Activated CD4-positive, alpha-beta T cell treated with anti-CD3 and anti-CD28 coated beads, Interleukin-2, amount 50 U/mL, for 48 hours (primary cell): ENCODE data around the gene LRFN2.

ENCODE experiments used
- DNase-seq, 2 experiments: peaks; one replicate each; pipeline ENCODE4 v3.0.0-alpha.2; 2020

Gene LRFN2

GRCh38 chr6:40359808-40360207, 227.4 kb downstream of the LRFN2 start:
- no peak for DNase-seq

GRCh38 chr6:40358473-40359460, 228.4 kb downstream of the LRFN2 start:
- no peak for DNase-seq

- peak in 1 of 2 experiments; percentile 11 for DNase-seq
Observed at GRCh38 chr6:40356242-40356910, 230.8 kb downstream of the LRFN2 start.

DNA sequence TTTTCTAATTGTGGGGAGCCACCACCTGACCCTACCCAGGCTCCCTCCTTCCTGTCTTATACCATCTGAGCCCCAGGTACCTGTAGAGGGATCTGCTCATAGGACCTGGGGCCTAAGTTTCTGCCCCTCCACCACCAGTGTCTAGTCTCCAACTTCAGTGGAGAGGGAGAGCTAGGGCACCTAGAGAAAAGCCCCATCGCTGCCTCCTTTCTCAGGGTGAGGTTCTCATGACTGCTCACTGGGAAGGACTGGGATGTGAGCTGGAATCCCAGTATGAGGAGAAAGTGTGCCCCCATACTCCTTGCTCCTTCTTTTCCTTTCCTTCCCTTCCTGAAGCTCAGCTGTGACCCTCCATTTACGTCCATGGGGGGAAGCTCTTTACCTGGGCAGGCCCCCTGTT, 231.6 kb downstream of the LRFN2 start:
- DNase-seq = no peak

- DNase-seq = no peak
Observed at GRCh38 chr6:40355066-40355465, 232.1 kb downstream of the LRFN2 start.

DNA sequence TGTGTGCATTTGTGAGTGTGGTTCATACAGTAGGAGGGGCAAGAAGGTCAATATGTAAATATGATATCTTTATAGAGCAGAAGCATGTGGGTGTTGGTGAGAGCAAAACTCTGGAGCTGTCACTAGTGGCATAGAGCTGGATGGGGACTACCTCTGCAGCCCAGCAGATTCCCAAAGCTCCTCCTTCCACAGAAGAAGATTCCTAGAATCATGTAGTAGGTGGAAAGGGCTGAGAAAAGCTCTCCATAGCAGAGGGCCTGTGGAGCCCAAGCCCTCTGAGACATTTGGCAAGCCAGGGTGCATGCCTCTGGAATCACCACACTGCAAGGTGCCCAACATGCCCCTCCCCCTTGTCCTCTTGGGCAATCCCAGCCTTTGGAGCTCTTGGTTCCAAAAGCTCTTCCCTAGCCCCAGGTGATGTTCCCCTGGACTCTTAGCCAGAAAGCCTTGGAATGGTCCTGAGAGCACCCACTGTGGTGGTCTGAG, 233.2 kb downstream of the LRFN2 start:
- DNase-seq = no peak

GRCh38 chr6:40353197-40353966, 233.8 kb downstream of the LRFN2 start:
- DNase-seq = no peak

DNA sequence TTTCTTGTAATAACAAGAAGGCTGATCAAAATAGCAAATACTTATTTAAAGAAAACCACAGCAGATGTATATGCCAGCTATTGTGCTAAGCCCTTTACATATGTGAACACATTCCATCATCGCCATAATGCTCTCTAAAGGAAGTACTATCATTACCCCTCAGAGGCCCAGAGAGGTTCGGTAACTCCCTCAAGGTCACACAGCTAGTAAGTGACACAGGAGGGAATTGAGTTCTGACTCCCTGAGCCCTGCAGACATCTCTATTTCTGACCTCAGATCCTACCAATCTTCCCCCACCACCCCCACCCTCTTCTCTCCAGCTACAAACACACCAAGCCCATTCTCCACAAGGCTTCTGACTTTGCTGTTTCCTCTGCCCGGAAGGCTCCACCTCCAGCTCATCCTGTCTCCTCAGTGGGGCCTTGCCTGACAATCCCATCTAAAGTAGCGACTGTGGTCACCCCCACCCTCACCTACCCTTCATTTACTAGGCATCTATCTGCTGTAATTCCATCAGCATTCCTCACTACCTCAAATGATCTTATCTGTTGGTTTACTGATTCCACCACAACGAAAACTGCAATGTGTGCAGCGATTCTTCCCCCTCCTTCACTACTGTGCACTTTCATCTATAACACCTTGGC, 234.5 kb downstream of the LRFN2 start:
- no peak for DNase-seq

GRCh38 chr6:40352006-40352405, 235.2 kb downstream of the LRFN2 start:
- DNase-seq = no peak

DNA sequence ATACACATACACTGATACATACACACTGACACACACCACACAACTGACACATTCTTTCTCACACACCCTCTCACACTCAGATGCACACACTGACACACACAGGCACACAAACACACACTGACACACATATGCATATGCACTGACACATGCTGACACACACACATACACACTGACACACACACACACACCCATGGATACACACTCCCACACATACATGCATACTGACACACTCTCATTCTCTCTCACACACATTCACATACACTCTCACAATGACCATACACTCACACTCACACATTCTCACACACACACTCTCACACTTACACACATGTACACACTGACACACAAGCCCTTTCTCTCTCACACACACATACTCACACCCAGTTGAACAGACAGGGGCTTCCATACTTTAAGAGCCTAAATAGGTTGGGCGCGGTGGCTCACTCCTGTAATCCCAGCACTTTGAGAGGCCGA, 236.4 kb downstream of the LRFN2 start:
- DNase-seq = no peak

DNA sequence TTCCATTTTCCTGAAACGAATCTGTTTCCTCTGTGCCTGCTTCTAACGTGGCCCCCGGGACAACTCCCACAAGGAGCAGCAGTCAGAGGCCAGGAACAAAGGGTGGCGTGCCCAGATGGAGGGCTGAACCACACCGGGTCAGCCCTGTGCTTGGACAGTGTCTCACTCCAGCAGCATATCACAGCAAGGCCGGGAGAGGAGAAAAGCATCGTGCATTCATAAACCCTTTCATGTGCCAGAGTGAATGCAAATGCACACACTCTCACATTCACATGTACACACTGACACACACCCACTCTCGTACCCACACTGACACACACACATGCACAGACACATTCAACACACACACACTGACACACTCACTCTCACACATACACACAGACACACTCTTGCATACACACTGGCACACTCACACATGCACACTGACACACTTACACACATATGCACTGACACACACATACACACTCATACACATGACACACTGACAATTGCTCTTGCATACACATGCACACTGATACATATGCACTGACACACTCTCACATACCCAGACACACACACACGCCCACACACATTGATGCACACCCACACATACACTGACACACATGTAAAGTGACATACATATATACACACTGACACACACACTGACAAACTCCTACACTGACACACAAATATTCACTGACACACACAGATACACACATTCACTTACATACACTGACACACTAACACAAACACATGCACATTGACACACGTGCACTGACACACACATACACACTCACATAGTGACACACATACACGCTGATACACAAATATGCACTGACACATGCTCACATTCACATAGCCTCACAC, 237.0 kb downstream of the LRFN2 start:
- no peak for DNase-seq

DNA sequence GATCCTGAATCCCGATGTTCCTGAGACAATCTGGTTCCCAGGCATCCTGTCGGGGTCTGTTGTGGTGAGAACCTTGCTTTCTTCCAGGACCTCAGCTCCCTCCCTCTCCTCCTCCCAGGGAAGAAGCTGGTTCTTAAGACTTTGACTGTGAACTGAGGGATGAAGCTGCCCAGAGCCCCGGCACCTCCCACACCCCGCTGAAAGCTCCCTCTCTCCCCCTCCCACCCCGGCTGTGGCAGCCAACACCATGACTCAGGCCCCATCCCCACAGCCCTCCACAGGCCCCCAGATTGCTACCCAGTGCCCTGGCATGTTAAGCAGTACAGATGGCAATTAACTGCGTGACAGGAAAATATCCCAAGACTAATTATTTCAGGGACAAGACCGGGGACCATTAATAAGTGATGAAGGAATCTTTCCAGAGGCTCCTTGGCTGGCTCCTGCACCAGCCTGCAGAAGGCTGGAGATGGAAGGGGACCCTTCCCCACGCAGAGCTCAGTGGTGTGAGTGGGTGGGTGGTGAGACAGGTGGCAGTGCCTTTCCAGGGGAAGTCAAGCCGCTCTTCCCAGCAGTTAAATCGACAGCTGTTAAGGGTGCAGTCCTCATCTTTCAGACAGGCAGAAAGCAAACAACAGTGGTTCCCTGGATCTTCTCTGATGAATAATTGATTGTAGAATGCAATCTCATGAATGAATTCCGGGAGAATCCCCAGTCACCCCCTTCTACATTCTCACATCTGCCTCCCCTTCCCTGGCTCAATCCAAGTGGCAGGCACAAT, 237.9 kb downstream of the LRFN2 start:
- no peak for DNase-seq

- DNase-seq = no peak
Observed at GRCh38 chr6:40348591-40348990, 238.6 kb downstream of the LRFN2 start.

DNA sequence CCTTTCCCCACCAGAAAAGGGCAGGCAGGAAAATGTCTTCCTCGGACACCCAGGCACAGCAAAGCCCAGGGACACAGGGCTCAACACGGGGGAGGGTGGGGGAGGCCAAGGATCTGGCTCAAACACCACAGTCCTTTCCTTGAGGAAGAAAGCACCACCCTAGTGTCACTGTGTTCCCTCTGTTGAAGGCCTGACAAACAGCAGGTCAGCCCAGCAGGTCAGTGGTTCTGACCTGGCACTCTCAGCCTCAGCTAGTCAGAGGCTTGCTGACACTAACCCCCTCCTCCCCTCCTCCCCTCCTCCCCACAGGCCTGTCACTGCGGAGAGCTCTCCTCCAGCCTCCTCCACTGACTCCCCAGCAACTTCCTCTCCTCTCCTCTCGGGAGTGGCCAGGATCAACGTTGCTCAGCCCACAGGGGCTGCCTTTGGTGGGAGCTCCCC, 239.6 kb downstream of the LRFN2 start:
- no peak for DNase-seq

DNA sequence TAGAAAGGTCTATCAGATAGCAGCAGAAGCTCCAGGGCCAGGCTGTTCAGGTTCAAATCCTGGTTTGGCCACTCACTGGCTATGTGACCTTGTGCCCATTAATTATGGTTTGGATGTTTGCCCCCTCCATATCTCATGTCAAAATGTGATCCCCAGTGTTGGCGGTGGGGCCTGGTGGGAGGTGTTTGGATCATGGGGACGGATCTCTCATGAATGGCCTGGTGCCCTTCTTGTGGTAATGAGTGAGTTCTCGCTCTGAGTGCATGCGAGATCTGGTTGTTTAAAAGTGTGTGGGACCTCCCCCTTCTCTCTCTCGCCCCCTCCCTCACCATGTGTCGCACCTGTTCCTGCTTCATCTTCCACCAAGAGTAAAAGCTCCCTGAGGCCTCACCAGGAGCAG, 240.9 kb downstream of the LRFN2 start:
- DNase-seq = no peak

DNA sequence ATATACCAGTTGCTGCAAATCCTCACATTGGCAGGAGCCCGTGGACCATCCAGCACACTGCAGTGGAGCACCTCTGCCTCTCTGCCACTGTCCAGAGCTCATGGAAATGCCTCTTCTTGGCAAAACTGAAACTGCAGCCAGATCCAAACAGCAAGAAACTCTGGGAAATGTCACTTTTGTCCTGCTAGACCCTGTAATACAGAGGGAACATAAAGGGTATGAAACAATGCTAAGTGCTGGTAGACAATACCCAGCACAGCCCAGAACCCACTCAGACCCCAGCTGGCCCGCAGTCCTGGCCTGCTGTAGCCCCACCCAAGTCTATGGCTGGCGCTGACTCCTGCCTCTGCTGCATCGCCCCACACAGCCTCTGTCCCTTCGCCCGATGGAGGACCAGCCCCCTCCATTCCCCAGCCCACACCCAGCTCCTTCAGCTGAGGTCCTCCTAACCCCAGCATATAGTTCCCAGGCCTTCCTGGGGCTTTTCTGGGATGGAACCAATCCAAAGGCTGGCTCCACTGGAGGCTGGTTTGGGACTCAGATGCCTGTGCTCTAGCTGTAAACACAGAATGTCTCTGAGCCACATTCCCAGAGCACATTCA, 242.5 kb downstream of the LRFN2 start:
- DNase-seq = no peak

- no peak for DNase-seq
Observed at GRCh38 chr6:40343877-40344565, 243.1 kb downstream of the LRFN2 start.

DNA sequence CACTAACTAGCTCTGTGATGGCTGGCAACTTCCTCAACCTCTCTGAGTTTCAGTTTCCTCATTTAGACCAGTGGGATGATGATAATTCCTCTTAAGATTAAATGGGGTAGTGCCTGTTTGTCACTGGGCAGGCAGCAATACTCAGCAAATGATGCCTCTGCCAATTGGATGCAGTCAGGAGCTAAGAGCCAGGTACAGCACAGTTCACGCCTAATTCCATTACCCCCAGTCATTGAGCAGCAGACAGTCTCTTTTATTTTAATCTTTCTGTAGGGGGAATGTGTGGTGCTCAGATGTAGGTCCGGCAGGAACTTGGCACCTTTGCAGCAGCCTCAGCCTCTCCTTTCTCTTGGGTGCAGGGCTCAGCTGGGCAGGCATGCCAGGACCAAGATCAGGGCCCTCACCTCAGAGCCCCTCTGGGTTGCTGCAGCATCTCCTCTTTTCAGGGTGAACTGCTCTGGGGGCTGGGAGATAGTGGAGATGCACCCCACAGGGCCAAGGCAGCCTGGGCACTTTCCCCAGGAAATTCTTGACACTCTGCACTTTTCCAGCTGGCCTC, 243.8 kb downstream of the LRFN2 start:
- DNase-seq = no peak

DNA sequence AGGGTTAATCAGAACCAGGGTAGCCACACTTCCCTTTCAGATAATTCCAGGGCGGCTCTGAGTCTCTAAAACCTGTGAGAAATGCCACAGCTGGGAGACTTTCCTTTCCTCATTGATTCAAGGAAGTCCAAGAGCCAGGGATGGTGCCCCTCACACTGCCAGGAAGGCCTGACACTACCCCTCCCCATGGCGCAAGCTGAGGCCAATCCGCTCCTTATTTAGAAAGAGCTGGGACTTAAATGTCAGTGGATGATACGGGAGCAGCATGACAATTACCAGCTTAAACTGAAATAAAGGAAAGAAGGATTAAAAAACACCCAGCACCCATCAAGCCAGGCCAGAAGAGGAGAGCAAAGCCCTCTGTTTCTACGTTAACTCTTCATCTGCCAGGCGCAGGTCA, 244.4 kb downstream of the LRFN2 start:
- DNase-seq = no peak
